WERI-Rb-1 (cell line): Measurements from ENCODE around the gene VTI1A.

ENCODE experiments used
- DNase-seq: peaks from one replicate; pipeline ENCODE4 v3.0.0-alpha.2; 2020
- H3K27ac ChIP-seq: fragments of 250-450 bp; sonication (Bioruptor Pico); 2 replicates; pipeline ENCODE4 v1.5.1; 2020; ENCODE audit warnings: mild to moderate bottlenecking, moderate library complexity
- H3K27me3 ChIP-seq: fragments of 250-450 bp; sonication (Bioruptor Pico); 2 replicates; pipeline ENCODE4 v1.5.1; 2021; ENCODE audit warnings: mild to moderate bottlenecking, low read depth, moderate library complexity; ENCODE audit not compliant: insufficient read depth, severe bottlenecking
- H3K36me3 ChIP-seq: fragments of 250-450 bp; sonication (Bioruptor Pico); 2 replicates; pipeline ENCODE4 v1.5.1; 2020; ENCODE audit warnings: mild to moderate bottlenecking, moderate library complexity
- H3K4me3 ChIP-seq: 2 replicates; pipeline ENCODE4 v1.5.1; 2011; ENCODE audit warnings: low read depth, mild to moderate bottlenecking, control low read depth, low read length
- H3K9me3 ChIP-seq: fragments of 250-450 bp; sonication (Bioruptor Pico); 2 replicates; pipeline ENCODE4 v1.5.1; 2021; ENCODE audit warnings: mild to moderate bottlenecking, moderate library complexity; ENCODE audit not compliant: severe bottlenecking
- TF ChIP-seq, protein P1 (sequence below): IDR thresholded peaks from 2 replicates; pipeline ENCODE4 v1.5.1; 2011; ENCODE audit warnings: low read depth, mild to moderate bottlenecking, control low read depth, inconsistent platforms, low read length

VTI1A gene

DNA sequence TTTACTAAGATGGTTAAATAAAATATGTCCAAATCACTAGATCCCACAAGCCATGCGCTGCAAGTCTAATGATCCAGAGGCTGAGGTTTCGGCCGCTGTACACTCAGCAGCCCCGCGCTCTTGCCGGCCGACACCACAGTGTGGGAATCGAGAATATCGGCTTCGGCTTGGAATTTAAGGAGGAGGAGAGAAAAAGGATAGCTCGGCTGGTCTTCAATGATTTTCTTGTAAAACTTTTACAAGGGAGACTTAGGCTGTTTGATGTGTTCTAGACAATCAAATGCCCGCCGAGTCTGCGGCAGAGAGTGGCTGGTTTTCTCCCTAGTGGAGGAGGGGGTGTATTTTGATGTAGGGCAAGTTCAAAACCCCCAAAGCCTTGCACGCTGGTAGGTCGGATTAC is 384.8 kb downstream of the VTI1A start:
- TF ChIP-seq, protein P1, sequence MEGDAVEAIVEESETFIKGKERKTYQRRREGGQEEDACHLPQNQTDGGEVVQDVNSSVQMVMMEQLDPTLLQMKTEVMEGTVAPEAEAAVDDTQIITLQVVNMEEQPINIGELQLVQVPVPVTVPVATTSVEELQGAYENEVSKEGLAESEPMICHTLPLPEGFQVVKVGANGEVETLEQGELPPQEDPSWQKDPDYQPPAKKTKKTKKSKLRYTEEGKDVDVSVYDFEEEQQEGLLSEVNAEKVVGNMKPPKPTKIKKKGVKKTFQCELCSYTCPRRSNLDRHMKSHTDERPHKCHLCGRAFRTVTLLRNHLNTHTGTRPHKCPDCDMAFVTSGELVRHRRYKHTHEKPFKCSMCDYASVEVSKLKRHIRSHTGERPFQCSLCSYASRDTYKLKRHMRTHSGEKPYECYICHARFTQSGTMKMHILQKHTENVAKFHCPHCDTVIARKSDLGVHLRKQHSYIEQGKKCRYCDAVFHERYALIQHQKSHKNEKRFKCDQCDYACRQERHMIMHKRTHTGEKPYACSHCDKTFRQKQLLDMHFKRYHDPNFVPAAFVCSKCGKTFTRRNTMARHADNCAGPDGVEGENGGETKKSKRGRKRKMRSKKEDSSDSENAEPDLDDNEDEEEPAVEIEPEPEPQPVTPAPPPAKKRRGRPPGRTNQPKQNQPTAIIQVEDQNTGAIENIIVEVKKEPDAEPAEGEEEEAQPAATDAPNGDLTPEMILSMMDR, result no peak

DNA sequence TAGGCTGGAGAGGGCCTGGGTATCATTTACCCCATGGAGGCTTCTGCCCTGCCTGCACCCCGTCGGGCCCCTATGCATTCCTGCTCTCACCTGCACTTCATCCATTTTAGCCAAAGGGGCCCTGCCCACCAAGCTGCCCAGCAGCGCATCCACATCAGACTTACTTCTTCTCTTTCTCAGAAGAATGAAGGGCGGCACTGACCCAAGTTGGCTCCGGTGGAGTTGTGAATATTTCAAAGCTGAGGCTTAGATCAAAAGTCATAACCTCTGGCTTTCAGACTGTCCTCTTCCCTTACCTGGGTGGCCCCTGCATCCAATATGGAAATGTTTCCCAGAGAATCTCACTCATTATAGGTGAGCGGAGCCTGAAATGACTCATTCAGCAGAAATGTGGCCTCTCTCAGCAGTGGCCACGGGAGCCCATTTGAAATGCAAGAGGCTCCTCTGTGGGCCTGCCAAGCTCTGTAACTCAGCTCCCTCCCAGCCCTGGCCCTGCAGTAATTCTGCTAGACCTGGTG is 385.4 kb downstream of the VTI1A start:
- TF ChIP-seq, protein P1, result no peak
- DNase-seq, result no peak
- H3K27ac ChIP-seq, result no peak overlapping the region

More for the DNA sequence above, 384.8 kb downstream of the VTI1A start:
- Histone ChIP-seq H3K27ac (no peak overlapping the region), H3K36me3 (no peaks in the 10 kb centered on the region), H3K4me3 (no peak overlapping the region), H3K9me3 (no peaks in the 10 kb centered on the region), H3K27me3 (no peaks in the 10 kb centered on the region)
- no peak for DNase-seq

DNA sequence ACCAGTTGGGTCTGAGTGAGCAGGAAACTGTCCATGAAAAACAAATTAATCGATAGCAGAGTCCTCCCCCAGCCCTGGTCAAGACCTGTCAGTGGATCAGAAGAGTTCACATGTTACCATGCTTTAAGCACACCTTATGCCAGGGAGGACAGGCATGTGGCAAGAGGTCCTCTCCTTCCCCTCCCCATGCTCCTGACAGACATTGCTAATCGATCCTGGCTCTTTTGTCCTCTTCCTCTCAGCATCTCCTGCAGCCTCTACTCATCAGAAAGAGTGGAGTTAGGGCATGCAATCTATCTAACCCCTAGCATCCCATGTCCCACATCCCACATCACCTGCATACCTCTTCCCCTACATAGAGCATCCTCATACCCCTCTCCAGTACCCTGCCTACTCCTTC is 385.9 kb downstream of the VTI1A start:
- no peak overlapping the region for H3K4me3 ChIP-seq
- H3K27me3 ChIP-seq, result no peaks in the 10 kb centered on the region
- TF ChIP-seq, protein P1, result no peak
- no peak for DNase-seq
- no peak overlapping the region for H3K27ac ChIP-seq
- no peaks in the 10 kb centered on the region for H3K36me3 ChIP-seq
- no peaks in the 10 kb centered on the region for H3K9me3 ChIP-seq

More for the DNA sequence above, 385.4 kb downstream of the VTI1A start:
- Histone ChIP-seq H3K27me3 (no peaks in the 10 kb centered on the region), H3K9me3 (no peaks in the 10 kb centered on the region), H3K36me3 (no peaks in the 10 kb centered on the region), H3K4me3 (no peak overlapping the region)

DNA sequence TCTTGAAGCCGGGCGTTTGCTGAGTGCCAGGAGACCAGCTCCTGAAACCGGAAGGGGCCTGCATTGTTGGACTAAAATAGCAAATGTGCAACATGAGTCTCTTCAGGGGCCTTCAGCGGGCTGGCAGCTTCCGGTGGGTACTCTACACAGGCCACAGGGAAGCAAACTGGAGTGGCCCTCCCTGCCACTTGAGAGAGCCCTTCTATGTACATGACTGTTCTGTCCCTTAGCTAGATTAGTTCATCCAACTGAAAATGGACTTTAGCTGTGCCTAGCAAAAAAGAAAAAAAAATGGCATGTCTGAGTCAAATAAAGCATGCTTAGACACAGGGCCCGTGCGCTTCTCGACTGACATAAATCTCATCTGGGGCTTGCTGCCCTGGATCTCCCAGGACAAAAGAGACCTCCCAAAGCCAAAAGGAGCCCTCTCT is 387.8 kb downstream of the VTI1A start:
- H3K36me3 ChIP-seq, result no peaks in the 10 kb centered on the region
- no peak overlapping the region for H3K4me3 ChIP-seq
- no peaks in the 10 kb centered on the region for H3K9me3 ChIP-seq
- H3K27ac ChIP-seq, result no peak overlapping the region
- TF ChIP-seq, protein P1, result no peak
- DNase-seq, result no peak
- no peaks in the 10 kb centered on the region for H3K27me3 ChIP-seq

DNA sequence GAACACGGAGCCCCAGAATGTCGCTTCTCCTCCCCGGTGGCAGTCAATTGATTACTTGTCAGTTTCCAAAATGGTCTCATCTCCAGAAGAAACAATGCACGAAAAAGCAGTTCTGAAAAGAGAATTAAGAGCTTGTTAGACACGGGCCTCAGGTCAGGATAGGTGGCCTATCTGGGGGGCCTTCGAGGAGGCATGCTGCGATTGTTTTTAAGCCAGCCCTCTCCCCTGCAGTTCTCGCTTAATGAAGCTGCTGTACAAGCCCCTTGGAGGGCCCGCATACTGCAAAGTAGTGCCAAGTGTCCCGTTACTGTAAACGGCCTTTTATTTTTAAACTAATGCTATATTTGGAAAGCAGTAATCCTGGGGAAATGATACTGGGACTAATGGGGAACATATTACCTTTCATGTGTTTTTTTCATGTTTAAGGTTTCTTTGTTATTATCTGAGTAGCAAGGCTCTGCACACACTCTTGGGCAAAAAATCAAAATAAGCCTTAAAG is 388.3 kb downstream of the VTI1A start:
- Histone ChIP-seq H3K27ac (no peak overlapping the region), H3K9me3 (no peaks in the 10 kb centered on the region), H3K27me3 (no peaks in the 10 kb centered on the region), H3K4me3 (no peak overlapping the region), H3K36me3 (no peaks in the 10 kb centered on the region)
- no peak for DNase-seq
- TF ChIP-seq, protein P1, result no peak

DNA sequence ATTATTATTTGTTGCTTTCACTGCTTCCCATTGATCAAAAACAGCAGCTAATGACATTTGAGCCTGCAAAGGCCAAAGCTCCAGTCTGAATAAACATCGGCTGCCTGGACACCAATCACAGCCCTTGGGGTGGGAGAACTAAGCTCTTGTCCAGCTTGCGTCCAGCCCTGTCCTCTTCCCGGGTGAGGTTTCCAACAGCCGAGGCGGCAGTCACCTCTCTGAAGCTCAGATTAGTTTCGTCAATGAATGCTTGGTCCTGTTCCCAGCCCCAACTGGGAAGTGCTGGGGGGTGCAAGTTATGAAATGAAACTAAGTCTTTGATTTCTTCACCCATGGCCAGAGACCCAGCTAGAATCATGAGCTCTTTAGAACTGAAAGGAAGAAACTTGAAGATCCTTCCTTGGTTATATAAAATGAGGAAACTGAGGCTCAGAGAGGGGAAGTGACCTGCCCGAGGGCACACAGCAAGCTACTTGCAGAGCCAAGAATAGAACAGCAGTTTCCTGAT is 389.0 kb downstream of the VTI1A start:
- no peaks in the 10 kb centered on the region for H3K9me3 ChIP-seq
- no peak overlapping the region for H3K27ac ChIP-seq
- no peak for DNase-seq
- no peaks in the 10 kb centered on the region for H3K36me3 ChIP-seq
- no peaks in the 10 kb centered on the region for H3K27me3 ChIP-seq
- TF ChIP-seq, protein P1, result no peak
- H3K4me3 ChIP-seq, result no peak overlapping the region
